HG02970 (cell line): ENCODE results near the gene NRG4.
"Not testable (repeated sequence)": the region's sequence is repeated elsewhere in the genome, so short reads cannot be mapped to it uniquely, and the experiment has no call there.

ENCODE experiments used
- ATAC-seq: cut with Tn5 transposase; IDR thresholded peaks from one replicate; pipeline ENCODE4 v1.9.1; 2021; ENCODE audit warnings: mild to moderate bottlenecking, moderate library complexity, moderate number of reproducible peaks; ENCODE audit not compliant: unreplicated experiment, low FRiP score

Gene NRG4

DNA sequence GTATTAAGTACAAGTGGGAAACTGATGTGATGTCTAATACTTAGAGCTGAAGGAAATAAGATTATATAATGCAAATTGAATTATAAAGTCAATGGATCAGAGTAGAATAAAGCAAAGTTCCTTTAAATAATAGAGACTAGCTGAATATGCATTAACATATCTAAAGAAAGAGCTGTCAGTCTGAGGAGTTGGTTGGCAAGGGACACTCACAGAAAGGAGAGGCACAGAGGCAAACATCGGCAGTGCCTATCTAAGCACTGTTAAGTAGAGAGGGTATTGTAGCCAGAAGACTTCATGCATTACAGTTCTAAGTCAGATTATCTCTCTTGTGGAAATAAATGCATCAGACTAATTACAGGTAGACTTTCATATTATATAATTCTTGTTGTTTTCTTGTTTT, 16.6 kb downstream of the NRG4 start:
- no peak for ATAC-seq

DNA sequence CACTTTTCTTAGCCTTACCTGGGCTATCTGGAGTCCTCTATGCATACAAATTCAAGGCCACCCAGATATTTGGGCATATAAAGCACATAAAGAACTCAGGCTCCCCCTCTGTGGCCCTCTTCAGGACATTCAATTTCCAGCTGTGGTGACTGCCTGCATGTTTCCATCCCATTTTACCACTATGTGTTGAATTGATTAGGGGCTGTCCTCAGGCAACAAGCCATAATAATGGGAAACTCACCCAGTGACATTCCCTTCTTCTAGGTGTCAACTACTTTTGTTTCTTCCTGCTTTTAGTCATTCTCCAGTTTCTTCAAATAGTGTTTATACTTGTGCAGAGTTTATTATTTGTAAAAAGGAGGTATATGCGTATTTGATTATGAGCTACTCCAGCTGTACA, 18.0 kb downstream of the NRG4 start:
- no peak for ATAC-seq

DNA sequence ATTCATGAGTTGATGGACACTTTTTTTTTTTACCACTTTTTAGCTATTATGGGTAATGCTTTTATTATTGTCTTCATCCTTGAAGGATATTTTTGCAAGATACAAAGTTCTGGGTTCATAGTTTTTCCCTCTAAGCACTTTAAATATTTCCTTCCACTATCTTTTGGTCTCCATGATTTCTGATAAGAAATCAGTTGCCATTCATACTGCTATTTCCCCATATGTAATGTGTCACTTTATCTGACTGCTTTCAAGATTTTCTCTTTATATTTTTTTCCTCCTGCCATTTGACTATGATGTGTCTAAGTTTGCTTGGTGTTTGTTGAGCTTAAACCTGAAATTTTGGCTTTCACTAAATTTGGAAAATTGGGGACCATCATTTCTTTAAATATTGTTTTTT, 19.3 kb downstream of the NRG4 start:
- ATAC-seq = no peak

DNA sequence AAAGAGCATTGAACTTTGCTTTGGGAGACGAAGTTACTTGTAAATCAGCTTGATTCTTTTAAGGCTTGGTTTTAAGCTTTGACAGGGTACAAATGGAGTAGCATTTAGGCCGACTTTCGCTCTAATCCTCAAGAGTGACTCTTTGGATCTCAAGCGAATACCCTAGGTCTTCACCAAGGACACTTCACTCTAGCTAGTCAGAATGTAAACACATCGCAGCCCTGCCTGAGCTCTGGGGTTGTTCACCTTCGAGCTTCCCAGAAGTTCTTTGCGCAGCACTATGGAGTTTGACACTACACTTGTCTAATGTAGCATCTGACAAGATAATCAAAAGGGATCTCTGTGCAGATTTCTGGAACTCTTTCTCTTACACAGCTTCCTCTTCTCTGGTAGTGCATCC, 22.3 kb downstream of the NRG4 start:
- ATAC-seq = no peak

DNA sequence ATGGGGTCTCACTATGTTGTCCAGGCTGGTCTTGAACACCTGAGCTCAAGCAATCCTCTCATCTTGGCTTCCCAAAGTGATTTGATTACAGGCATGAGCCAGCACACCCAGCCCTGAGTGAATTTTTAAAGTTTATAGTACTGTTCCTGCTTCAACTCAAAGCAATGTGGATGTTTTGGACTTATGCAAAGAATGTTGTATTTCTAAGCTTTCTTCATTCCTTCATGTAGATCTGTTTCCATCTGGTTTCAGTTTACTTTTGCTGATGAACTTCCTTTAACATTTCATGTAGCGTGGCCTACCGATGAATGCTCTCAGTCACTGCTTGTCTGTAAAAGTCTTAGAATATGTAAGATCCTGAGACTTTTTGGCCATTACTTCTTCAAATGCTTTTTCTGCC, 23.2 kb downstream of the NRG4 start:
- no peak for ATAC-seq

DNA sequence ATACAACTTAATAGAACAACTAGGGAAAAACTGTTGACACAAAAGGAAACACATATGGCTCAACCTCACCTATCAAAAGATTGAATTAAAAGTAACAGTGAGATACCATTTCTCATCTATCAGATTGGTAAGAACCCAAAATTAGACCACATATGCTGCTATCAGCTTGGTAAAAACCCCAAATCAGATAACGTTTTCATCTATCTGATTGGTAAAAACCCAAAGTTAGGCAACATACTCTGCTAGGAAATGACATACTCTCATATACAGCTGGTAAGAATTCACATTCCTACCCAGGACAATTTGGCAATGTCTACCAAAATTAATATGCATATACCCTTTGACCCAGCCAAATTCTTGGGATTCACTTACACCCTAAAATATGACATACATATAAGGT, 26.3 kb downstream of the NRG4 start:
- no peak for ATAC-seq

DNA sequence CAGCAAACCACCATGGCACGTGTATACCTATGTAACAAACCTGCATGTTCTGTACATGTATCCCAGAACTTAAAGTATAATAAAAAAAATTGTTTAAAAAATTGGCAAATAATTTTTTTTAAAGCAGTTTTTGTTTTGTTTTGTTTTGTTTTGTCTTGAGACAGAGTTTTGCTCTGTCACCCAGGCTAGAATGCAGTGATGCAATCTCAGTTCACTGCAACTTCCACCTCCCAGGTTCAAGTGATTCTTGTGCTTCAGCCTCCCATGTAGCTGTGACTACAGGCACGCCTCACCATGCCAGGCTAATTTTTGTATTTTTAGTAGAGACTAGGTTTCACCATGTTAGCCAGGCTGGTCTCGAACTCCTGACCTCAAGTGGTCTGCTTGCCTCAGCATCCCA, 27.5 kb downstream of the NRG4 start:
- not testable (repeated sequence) for ATAC-seq

DNA sequence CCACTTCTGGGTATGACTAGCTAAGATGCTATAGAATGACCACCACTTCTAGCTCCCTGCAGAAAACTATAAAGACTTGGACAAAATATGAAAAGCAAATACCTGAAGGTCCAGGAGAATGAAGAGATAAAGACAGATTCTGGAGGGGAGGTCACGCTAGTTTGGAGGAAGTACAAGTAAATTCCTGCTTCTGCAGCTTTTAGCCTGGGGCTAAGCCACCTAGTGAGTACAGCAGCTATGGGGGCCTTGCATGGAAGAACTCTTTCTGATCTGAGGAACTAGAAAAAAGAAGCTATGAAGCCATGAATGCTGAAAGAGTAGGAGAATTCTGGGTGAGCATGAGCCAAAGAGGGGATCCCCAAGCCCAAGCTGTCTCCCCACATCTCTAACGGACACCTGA, 29.8 kb downstream of the NRG4 start:
- ATAC-seq = no peak

DNA sequence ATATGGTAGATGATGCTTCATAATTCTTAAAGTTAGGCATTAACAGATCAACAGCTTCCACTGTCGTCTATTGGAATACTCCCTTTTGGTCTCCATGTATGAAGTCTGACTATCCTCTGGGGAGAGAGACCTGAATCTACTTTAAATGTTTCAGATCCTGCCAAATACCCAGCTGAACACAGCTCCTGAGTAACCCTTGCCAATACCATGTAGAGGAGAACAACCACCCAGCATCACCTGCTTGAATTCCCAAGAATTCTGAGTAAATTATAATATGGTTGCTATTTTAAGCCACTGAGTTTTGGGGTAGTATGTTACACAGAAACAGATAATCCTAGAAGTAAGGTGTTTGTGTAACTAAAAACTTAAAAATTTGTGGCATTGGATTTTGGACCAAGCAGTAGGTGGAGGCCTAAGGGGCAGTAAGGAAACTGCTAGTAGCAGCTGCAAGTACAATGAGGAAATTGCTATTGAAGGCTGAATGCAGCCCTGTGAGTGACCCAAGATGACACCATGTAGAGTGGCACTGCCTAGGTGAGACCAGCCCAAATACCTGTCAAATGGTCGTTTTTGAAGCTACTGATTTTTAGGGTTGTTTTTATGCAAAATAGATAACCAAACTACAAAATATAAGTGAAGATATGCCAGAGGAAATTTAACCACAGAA, 30.9 kb downstream of the NRG4 start:
- ATAC-seq = no peak

DNA sequence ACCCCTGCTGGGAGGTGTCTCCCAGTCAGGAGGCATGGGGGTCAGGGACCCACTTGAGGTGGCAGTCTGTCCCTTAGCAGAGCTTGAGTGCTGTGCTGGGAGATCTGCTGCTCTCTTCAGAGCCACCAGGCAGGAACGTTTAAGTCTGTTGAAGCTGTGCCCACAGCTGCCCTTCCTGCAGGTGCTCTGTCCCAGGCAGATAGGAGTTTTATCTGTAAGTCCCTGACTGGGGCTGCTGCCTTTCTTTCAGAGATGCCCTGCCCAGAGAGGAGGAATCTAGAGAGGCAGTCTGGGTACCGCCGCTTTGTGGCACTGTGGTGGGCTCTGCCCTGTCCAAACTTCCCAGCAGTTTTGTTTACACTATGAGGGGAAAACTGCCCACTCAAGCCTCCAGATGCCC, 35.5 kb downstream of the NRG4 start:
- ATAC-seq = not testable (repeated sequence)

DNA sequence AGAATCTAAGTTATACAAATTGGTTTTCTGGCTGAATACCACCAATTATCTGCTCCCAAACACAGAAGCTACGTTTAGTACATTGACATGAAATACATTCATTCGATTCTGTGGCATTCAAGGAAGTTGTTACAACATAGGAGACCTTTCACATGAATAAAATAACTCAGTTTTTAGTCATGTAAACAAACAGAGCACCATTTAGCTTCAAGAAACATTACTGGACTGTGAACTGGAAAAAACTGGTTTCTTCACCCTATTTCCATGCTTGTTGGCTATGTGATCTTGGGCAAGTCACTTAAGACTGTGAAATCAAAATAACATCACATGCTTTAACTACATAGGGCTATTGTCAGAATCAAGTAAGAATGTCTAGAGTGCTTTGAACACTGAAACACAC, 46.2 kb downstream of the NRG4 start:
- ATAC-seq = no peak

DNA sequence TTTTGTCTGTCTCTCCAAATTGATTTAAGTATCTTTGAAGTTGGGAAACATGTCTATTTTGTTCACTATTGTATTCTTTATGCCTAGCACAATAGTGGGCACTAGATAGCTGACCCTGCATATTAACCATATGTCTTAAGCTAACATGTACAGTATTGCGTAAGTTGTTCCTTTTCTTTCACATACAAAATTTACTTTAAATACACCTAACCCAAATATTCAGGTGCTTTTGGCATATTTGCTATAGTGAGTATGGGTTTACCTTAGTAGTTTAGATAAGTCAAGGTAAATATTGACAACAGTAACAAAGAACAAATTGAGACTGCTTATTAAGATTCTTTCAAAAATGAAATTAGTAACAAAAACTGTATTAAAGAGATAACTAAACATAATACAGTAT, 50.9 kb downstream of the NRG4 start:
- ATAC-seq = no peak

DNA sequence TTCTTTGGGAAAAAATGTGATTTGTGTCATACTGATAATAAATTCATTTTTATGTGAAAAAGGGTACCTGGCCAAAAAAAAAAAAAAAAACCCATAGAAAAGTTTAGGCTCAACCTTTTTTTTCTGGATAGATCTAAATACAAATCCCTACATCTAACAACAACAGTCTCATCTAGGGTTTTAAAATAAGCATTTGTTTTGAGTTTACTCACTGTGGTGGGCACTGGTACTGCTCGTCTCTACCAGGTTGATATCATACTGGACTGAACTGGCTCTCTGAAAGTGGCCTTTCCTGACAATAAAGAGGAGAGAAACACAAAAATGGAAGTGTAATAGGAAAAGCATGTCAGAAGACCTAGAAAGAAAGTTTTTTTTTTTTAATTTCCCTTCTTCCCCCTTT, 56.5 kb downstream of the NRG4 start:
- ATAC-seq = no peak

DNA sequence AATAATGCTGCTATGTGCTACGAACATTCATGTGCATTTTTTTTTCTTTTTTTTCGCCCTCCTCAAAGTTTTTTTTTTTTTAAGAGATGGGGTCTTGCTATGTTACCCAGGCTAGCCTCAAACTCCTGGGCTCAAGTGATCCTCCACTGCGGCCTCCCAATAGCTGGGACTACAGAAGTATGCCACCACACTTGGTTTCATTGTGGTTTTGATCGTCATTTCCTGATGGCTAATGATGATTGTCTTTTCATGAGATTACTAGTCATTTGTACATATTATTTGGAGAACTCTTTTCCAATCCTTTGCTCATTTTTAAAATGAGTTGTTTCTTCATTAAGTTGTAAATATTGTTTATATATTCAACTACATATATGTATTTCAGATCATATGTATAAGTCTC, 59.7 kb downstream of the NRG4 start:
- ATAC-seq = no peak

DNA sequence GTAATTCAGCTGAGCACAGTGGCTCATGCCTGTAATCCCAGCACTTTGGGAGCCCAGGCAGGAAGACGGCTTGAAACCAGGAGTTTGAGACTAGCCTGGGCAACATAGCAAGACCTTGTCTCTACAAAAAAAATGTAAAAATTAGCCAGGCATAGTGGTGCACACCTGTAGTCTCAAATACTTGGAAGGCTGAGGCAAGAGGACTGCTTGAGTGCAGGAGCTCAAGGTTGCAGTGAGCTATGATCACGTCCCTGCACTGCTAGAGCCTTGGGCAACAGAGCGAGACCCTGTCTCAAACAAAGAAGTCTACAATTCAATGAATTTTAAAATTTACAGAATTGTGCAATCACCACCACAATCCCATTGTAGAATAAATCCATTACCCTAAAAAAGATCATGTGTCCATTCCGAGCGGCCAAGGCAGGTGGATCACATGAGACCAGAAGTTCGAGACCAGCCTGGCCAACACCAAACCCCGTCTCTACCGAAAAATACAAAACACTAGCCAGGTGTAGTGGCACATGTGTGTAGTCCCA, 63.4 kb downstream of the NRG4 start:
- ATAC-seq = no peak

DNA sequence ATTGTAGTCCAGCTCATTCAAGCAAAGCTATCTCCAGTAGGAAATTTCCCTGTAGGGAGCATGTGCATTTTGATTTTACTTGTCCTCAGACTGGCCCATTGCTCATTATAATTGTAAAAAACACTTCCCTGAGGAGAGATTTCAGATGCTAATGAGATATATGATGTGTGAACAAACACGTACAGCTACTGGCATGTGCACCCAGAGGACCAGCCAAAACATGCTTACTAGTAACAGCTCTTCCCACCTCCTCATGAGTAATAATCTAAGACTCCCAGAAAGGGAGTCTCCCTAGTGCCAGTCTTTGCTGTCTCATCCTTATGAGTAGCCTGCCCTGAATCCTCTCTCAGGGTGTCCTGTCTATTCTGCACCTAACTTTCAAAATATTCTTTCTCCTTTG, 65.1 kb downstream of the NRG4 start:
- no peak for ATAC-seq

DNA sequence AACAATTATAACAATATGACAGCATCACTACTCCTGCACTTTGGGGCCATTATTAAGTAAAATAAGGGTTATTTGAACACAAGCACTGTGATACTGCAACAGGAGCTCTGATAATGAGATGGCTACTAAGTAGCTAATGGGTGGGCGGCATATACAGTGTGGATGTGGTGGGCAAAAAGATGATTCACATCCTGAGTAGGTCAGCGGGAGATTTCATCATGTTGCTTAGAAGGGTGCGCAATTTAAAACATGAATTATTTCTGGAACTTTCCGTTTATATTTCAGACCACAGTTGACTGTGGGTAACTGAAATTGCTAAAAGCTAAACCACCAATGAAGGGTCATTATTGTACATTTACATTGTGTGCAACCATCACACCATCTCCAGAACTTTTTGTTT, 66.3 kb downstream of the NRG4 start:
- ATAC-seq = no peak

DNA sequence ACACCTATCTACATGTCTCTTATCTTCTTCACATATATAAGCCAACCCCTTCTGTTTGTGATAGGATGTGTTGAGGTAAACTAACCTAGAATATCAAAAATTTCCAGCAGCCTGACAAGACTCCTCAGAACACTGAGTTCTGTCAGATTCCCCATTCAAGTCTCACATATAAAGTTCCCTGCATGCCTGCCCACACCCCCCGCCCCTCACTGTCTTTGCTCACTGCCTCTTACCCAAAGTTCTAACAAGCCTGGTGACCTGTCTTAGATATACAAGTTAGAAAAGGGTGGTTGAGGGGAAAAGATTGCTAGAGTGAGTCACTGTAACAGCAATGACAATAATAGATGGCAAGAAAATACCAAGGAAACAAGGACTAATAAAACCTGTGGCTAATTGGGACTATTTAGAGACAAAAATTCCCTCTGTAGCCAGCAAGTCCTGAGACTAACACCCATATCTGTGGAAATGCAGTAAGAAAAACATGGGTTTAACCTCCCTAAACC, 68.5 kb downstream of the NRG4 start:
- no peak for ATAC-seq

DNA sequence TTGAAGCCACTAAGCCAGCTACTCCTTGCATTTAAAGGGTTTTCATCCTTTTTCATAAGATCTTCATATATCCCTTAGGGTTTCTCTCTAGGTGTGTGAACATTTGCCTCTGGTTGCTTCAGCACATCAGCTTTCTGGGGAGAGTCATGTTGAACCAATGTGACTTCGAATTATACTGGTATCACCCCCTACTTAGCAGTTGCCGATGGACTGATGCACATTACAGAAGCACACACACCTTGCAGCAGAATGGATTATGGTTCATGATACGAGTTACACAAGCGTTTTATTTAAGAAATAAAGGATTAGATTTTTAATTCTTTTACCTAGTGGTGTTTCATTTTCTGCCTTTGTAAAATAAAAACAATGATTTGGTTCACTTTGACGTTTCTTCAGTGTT, 69.0 kb downstream of the NRG4 start:
- ATAC-seq = no peak

DNA sequence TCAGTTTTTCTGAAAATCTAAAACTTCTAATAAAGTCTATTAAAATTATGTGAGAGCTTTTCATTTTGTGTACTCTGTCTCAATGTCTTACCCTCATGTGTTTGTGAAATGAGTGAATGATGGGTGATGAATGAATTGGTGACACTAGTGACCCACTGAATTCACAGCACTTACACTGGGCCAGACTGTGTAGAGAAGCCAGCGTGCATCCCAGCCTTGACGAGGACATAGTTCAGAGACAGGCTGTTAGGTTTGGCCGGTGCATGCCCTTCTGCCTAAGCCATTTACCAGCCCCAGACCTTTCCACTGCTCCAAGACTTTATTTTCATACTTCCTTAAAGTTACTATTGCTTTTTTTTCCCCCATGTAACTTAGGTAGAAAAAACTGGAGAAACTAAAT, 69.8 kb downstream of the NRG4 start:
- no peak for ATAC-seq

DNA sequence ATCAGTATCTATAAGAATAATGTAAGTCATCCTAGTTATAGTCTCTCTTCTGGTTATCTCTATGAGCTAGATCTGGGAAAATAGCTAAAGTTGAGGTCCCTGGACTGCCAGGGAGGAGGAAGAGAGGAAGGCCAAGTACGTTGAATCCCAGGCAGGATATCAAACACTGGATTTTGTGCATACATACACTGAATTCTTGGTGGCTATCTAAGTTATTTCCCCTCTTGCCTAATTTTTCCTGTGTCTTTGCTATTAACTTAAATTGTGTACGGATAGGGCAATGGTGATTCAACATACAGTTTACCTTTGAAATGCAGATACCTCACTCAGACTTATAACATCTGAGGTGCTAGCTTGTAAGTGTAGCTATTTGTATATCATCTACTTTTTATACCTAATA, 81.4 kb downstream of the NRG4 start:
- no peak for ATAC-seq

DNA sequence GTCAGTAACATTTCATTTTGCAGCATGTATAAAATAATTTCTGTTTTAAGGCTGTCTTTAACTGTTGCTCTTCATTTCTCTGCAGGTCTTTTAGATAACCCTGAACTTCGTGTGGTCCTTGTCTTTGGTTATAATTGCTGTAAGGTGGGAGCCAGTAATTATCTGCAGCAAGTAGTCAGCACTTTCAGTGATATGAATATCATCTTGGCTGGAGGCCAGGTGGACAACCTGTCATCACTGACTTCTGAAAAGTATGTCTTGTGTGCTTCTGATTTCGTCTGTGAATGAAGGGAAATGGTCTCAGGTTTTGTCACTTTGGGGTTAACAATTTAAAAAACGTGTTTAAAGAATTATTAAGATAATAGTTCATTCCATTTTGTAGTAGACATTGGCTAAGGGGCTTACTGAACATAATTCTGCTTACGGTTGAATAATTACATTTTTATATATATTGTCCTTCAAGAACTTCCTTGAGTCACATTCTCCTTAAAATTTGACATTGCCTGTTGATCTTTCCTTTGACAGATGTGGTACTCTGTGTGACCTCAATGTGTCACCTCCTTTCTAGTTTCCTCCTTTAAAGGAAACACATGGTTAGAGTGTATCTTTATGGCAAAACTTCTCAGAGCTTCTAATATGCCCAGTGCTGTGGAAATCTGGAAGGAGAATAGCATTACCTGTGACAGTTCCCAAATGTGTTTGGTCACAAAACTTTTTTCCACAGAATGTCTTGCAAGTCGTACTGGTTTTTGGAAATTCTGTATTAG, 82.2 kb downstream of the NRG4 start:
- ATAC-seq = no peak
